HG03520 (cell line): Measurements from ENCODE around the gene PALB2.
A peak's percentile ranks its signal among the peaks of the same experiment; 100 is the strongest.

ENCODE experiments used
- ATAC-seq: cut with Tn5 transposase; IDR thresholded peaks from one replicate; pipeline ENCODE4 v1.9.1; 2021; ENCODE audit warnings: mild to moderate bottlenecking, moderate library complexity; ENCODE audit not compliant: unreplicated experiment

The PALB2 gene

DNA sequence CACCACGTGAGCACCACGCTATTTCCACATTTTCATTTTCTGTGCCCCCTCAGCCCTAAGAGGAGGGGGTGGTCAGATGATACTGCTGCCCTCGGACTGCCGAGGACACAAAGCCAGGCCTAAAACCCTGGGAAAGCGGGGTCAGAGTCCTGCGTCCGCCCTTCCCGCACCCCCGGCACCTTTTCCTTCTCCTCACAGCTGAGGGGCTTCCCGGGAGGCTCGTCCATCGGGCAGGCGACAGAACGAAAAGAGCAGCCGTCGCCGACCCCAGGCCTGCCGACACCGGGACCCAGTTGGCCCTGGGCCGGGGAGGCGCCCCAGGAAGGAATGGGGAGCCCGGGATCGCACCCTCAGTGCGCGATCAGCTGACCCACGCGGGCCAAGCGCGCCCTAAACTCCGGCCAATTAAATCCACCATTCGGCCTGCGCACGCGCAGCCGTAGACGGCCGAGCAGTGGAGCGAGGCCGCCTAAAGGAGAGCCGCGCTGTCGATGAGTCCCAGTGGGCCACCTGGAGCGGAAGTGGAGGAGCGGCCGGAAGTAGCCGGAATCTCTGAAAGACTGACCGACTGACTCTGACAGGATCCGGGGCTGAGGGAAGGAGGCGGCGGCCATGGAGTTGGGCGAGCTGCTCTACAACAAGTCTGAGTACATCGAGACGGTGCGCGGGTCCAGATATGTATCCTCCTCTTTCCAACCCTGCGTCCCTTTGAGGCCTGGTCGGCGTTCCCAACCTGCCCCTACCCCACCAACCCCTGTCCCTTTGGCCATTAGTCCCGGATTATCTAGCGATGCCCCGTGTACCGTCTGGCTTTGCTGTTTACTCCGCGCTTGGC lies at the start of gene PALB2, which contains the start of gene DCTN5:
PALB2 (minus strand) TSS at position 380 of the 835 bp plus-strand sequence; CDS start at position 227, 153 bp downstream.
DCTN5 (plus strand) TSS at position 536 of the 835 bp plus-strand sequence; CDS start at position 613, 77 bp downstream.
- ATAC-seq = peak; percentile 95

DNA sequence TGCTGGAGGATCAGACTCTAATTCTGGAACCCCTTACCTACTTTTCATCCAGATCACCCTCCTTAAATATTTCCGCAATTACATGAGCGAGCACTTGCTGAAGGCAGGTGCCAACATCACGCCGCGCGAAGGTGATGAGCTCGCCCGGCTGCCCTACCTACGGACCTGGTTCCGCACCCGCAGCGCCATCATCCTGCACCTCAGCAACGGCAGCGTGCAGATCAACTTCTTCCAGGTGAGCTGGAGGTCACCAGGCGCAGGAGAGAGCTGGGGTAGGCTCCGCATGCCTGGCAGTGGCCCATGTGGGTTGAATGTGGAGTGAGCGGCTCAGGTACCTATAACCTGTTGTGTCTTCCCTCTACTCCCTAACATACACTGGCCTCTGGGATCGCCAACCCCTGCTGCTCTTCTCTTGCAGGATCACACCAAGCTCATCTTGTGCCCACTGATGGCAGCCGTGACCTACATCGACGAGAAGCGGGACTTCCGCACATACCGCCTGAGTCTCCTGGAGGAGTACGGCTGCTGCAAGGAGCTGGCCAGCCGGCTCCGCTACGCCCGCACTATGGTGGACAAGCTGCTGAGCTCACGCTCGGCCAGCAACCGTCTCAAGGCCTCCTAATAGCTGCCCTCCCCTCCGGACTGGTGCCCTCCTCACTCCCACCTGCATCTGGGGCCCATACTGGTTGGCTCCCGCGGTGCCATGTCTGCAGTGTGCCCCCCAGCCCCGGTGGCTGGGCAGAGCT lies 48.5 kb upstream of the PALB2 start:
- no peak for ATAC-seq

DNA sequence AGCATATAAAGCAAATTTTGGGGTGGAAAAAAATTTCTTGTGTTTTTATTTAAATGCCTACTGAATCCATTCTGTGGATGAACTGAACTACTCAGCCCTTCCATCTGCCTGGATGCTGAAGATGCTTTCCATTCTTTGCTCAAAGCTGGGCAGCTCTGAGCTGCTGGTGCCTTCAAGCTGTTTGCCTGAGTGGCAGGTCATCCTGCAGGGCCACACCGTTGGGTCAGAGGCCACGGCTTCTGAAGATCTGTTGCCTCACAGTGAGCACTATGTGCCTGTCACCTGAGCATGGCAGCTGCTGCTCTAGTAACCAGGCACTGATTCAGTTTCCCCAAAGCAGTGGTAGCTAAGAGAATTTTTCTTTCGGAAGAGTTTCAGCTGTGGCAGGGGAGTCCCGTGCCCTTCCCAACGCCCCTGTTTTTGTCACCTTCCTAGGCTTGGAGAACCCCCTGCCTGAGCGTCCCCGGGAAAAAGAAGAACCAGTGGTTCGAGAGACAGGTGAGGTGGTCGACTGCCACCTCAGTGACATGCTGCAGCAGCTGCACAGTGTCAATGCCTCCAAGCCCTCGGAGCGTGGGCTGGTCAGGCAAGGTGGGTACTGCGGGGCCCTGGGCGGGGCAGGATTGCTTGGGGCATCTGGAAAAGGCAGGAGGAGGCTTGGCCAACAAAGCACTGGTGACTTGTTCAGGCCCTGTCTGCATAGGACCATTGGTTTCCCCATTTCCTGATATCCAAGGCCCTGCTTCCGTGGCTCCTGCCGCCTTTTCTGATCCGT lies 46.1 kb upstream of the PALB2 start:
- no peak for ATAC-seq

DNA sequence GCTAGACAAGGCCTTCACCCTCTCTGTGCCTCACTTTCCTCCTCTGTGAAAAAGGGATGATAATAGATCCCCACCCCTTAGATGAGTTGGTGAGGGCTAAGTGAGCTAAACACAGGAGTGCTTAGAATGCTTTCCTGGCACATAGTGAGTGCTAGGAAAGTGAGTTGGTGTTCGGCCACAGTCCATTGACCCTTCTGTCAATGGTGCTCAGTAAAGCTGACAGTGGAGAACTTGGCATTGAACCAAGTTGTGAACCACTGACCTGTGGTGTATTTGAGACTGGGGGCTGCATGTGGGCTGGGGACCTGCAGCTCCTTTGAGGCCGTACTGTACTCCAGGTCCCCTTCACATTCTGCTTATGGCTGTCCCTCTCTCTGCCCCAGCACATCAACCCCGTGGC lies 42.4 kb upstream of the PALB2 start:
- no peak for ATAC-seq

DNA sequence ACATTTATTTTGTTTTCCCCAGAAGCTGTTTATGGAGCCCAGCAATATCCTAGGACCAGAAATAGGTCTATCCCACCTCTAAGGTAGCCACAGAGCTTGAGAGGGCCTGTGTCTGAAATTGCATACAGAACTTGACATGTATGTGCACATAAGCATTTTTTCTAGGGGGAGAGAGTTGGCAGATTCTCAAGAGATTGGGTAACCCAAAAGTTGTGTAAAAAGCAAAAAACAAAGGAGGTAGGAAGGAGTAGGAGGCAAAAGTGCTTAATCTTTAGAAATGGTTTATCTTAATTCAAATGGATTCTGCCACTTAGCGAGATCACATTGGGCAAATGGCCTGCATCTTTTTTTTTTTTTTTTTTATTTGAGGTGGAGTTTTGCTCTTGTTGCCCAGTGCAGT lies 41.1 kb upstream of the PALB2 start:
- ATAC-seq = no peak

DNA sequence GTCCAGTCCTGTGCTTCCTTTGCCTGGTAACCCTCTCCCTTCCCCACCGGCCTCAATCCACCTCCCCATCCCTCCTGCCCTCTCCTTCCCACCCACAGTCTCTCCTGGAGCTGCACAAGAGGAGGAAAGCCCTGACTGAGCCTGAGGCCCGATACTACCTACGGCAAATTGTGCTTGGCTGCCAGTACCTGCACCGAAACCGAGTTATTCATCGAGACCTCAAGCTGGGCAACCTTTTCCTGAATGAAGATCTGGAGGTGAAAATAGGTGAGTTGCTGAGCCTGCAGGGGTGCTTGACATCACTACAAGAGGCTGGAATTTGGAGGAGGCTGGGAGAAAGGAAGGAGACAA lies 38.9 kb upstream of the PALB2 start:
- no peak for ATAC-seq

DNA sequence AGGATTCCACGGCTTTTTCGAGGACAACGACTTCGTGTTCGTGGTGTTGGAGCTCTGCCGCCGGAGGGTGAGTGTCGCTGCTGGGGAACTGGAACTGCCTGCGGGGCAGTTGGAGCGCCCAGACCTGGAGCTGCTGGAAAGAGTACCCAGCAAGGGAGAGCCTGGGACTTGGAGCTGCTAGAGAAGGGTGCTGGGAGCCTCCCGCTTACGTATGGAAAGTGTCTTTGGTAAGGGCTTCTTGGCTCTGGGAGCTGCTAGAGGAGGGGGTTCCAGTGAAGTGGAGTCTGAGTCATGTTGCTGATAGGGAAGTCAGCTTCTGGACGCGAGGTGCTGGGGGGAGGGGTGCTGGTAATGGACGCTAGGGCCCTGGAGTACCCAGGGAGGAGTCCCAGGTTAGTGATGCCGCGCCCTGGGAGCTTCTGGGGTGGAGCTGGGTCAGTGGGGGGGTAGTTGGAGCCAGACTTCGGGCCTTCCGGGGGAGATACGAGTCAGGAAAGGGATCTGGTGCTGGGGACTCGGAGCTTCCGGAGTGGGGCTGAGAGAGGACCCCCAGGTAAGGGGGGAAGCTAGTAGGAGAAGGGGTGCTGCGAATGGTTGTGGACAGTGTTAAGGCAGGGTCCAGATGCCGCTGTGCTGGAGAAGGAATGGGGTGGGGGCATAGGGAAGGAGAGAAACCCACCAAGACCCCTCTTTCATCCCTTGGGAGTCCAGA lies 38.3 kb upstream of the PALB2 start:
- no peak for ATAC-seq

DNA sequence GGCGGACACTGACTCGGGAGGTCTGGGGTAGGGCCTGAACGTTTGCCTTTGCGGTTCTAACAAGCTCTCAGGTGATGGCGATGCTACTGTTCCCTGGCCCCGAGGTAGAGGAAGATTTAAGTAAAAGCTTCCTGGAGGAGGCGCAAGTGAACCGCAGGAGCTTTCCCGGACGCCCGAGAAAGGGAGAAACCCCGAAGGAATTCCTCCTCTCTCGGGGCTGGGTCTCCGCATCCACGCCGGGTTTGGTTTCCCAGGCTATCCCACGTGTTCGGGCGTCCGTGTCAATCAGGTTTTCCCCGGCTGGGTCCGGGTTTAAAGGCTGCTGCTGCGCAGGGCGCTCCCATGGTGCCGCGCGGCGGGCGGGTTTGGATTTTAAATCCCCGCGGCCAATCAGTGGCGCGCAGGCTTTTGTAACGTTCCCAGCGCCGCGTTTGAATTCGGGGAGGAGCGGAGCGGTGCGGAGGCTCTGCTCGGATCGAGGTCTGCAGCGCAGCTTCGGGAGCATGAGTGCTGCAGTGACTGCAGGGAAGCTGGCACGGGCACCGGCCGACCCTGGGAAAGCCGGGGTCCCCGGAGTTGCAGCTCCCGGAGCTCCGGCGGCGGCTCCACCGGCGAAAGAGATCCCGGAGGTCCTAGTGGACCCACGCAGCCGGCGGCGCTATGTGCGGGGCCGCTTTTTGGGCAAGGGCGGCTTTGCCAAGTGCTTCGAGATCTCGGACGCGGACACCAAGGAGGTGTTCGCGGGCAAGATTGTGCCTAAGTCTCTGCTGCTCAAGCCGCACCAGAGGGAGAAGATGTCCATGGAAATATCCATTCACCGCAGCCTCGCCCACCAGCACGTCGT lies 37.5 kb upstream of the PALB2 start, which contains the start of gene PLK1:
PLK1 (plus strand) TSS at position 460 of the 844 bp plus-strand sequence; CDS start at position 504, 44 bp downstream.
- ATAC-seq = peak; percentile 85

DNA sequence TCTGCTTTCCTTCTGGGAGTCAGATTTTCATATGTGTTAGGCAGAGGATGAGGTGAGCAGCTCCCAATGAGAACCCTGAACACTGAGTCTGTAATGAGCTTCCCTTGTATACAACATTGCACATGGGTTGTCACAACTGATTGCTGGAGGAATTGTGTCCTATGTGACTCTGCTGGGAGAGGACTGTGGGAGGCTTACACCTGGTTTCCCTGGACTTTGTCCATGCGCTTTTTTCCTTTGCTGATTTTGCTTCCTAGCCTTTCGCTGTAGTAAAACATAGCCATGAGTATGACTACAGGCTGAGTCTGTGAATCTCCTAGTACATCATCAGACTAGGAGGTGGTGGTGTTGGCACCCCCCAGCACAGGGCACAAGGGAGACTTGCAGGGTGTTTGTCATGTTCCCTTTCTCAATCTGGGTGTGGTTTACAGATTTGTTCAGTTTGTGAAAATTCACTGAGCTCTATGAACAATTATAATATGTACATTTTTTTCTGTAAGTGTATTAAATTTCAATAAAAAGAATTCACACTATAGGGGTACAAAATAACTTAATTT lies 35.9 kb upstream of the PALB2 start:
- ATAC-seq = no peak

DNA sequence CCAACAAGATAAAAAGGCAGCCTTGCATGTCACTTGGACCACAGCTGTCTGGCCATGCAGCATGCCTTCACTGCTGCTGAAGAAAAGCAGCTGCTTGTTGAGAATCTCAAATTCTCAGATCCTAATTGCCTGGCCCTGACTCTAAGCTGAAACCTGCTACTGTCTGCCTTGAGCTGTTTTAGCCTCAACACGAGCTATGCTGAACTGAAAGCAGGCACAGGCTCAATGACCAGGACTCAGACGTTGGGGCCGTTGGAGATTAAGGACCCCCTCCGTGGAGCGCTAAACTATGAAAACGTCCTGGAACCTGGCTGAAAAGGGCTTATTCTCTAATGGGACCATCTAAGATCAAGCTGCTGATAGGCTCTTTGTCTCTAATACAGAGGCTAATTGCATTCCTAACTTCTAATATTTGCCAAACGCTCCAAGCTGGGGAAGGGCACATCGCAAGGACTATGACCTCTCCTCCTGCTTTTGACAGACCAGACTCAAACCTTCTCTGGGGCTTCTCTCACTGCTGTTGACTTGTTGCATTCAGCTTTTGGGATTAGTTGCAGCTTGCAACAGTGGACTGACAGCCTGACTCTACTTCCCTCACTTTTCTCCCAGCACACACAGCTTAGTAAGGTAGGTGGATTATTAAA lies 33.0 kb upstream of the PALB2 start:
- no peak for ATAC-seq

DNA sequence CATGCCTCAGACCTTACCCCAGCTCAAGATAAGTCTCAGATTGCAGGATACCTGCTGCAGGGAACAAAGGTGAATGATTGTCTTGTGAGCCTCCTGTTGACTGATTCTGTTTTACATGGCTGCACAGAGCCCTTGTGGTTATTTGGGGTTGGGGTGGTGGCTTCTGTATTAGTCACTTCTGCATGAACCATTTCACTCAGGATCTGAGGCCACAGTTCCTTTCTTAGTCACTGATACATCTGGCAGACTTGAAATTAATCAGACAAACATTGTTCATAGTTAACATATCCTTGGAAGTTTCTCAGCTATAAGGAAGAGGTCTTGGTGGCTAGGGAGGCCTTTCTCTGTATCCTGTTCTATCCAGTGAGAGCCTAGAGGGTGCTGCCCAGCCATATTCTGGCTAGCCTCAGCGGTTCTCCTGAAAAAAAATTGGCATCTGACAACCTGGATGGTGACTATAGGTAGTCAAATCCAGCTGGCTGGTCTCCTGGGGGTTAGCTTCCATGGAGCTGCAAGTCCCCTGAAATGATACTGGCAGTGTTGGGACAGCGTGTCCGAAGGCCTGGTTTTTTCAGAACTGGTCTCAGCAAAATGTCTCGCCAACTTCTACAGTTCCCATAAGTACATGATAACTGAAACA lies 29.1 kb upstream of the PALB2 start:
- ATAC-seq = peak; percentile 96

DNA sequence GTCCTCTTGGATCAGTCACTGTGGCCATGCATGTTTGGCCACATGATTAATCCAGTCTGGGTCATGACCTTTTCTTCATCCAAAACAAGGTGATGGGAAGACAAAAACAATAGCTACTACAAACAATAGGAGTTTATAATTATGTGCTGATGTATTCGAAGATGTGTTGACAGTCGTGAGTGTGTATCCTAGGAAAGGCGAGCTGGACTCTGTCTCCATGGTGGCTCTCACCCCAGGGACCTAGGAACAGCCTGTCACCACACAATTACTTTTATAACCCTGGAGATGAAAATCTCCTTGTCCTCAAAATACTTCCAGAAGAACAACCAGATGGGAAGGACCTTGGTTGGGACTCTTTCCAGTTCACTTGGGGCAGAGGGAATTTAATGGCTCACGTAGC lies 27.8 kb upstream of the PALB2 start:
- ATAC-seq = no peak

DNA sequence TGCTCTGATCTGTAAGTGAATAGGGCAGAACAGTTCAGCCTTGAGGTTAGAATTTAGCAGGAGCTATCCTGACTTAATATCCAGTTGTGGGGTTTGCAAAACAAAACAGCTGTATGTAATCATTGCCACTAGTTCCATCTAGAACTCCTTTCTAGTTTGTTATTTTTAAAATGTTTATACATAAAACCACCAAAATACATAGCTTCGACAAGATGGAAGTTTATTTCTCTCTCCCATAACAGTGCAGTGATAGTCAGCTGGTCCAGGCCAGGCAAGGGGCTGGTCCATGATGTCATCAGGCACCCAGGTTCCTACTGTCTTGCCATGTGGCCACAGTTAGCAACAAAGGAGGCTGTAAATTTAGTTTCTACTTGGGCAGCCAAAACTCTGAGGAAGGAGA lies 27.1 kb upstream of the PALB2 start:
- no peak for ATAC-seq

DNA sequence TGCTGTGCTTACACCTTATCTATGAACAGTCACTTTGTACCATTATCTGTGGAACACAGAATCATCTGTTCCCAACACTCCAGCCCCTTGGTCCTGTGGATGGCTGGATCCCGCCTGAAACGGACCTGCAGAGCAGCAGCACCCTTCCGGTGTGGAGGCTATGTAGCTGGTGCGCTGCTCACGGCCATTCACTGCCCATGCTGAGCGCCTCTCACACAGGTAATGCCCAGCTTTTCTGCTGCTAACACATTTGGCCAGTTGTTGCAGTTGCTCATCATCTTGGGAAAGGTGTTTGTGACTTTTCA lies 26.2 kb upstream of the PALB2 start:
- no peak for ATAC-seq

DNA sequence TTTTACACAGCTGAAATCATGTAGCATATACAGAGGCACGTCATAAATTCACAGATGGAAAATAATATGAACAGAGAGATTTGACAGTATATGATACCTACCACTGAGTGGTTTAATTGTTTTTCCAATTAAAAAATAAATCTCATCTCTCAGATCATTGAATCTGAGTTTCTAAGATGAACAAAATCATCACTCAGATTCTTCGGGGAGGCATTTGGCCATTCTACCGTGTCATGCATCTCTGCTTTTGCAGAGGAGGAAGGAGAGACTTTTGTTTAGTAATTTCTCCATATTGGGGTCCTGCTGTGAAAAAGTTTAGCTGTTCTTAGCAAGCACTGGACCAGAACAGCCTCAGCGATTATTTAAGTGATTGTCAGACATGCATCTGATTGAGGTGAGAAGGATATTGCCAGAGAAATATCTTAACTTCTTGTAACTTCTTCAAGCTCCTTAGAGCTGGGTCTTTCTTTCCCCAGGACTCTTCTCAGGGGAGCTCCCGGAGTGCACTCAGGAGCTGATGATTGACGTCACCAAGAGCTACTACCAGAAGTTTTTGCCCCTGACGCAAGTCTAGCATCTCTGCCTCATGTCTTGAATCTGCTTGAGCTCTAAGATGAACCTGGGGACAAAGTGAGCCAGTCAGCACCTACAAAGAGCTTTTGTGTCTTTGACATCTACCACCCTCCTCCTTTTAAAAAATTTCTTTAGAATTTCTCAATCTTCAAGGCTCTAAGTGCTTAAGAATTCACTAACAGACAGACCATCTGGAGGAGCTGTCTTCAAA lies 25.7 kb upstream of the PALB2 start:
- no peak for ATAC-seq

DNA sequence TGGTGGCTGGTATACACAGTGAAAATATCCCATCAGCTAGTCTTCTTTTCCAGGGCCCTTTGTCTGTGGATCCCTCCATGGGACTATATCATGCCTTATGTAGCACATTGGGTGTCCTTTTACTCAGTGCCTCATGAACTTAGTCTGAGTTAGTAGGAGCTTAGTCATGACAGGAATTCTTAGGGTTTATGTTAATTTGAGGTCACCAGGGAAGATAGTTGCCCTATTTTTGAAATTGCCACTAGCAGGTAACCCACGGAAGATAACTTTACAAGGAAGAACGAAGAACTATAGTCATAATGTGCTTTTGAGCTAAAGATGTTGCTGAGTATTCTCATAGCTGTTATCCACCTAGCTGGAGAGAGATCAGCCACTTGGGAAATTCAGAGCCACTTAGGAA lies 22.8 kb upstream of the PALB2 start:
- no peak for ATAC-seq

DNA sequence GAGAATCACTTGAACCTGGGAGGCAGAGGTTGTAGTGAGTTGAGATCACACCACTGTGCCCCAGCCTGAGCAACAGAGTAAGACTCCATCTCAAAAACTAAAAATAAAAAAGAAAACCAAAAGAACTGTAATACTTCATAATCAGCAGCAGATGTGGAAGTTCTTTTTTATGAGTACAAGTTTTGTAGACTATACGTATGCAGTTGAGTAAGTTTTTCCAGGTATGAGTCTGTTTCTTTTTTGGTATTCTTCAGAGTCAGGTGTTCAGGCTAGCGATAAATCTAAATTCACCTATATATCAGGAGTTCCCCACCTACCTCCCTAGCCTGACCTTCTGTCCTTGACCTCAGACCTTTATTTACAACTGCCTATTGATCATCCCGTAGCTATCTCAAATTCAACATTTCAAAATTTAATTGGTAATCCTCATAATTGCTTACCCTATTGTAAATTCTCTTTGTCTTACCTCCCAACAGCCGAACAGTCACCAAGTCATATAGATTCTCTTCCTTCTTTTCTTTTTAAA lies 10.9 kb upstream of the PALB2 start:
- no peak for ATAC-seq
